GM20431 (cell line): ENCODE data around the gene ASTE1.

Experiments
- in situ Hi-C: fragments of 300-500 bp; cut with MseI, MboI; formaldehyde crosslinking; loops from one replicate; pipeline ENCODE4 v1.15.0; 2020; ENCODE audit warnings: low sequenced_read_pairs; ENCODE audit not compliant: unreplicated experiment

ASTE1 gene

GRCh38 chr3:130963878-130964277 is 62.7 kb downstream of the ASTE1 start:
- in situ Hi-C loops, result no loop called here
